HL-60 (cell line): ENCODE results near the gene ACTL6B.

Experiments used
- DNase-seq, 2 experiments: peaks; one replicate each; pipeline ENCODE4 v3.0.0-alpha.2; 2010 to 2020; ENCODE audit warnings: low read depth in 1 of 2, low spot score in 1 of 2
- H3K27ac ChIP-seq: fragments of 250-450 bp; sonication (Bioruptor Pico); replicated peaks from 2 replicates; pipeline ENCODE4 v1.5.1; 2020; ENCODE audit warnings: mild to moderate bottlenecking, moderate library complexity
- H3K27me3 ChIP-seq: fragments of 250-450 bp; sonication (Bioruptor Pico); 2 replicates; pipeline ENCODE4 v1.5.1; 2021; ENCODE audit warnings: mild to moderate bottlenecking, moderate library complexity; ENCODE audit not compliant: insufficient read depth, poor library complexity, severe bottlenecking
- H3K4me3 ChIP-seq: replicated peaks from 2 replicates; pipeline ENCODE4 v1.5.1; 2011; ENCODE audit warnings: mild to moderate bottlenecking, control low read depth, low read length; ENCODE audit not compliant: insufficient read depth
- CTCF ChIP-seq: IDR thresholded peaks from one replicate; pipeline ENCODE4 v1.5.1; 2011; ENCODE audit warnings: low read length, control low read depth, inconsistent platforms; ENCODE audit not compliant: insufficient read depth
- GABPA ChIP-seq: IDR thresholded peaks from 2 replicates; pipeline ENCODE4 v1.6.1; 2012; ENCODE audit warnings: low read depth
- POLR2AphosphoS5 ChIP-seq: IDR thresholded peaks from 2 replicates; pipeline ENCODE4 v1.6.1; 2012; ENCODE audit warnings: low read depth
- REST ChIP-seq: IDR thresholded peaks from 2 replicates; pipeline ENCODE4 v1.6.1; 2012; ENCODE audit warnings: low read depth; ENCODE audit not compliant: insufficient replicate concordance
- SPI1 ChIP-seq: IDR thresholded peaks from 2 replicates; pipeline ENCODE4 v1.6.1; 2012; ENCODE audit warnings: low read depth, mild to moderate bottlenecking, borderline replicate concordance

The ACTL6B gene

GRCh38 chr7:100654908-100655831 lies 1.1 kb downstream of the ACTL6B start:
- no peak overlapping the region for H3K27ac ChIP-seq
- H3K4me3 ChIP-seq: no peak overlapping the region
- no peak for DNase-seq
- TF ChIP-seq CTCF (no peak), SPI1 (no peak), REST (no peak), POLR2AphosphoS5 (no peak), GABPA (no peak)
- H3K27me3 ChIP-seq: peaks cover 18% of the 10 kb centered on the region

GRCh38 chr7:100649826-100650565 lies 6.3 kb downstream of the ACTL6B start:
- H3K4me3 ChIP-seq: no peak overlapping the region
- H3K27me3 ChIP-seq: peaks cover 2% of the 10 kb centered on the region
- no peak overlapping the region for H3K27ac ChIP-seq
- TF ChIP-seq CTCF: no peak
- no peak for TF ChIP-seq REST
- TF ChIP-seq SPI1: no peak
- no peak for TF ChIP-seq POLR2AphosphoS5
- no peak for TF ChIP-seq GABPA
- DNase-seq: no peak

GRCh38 chr7:100642534-100642907 lies 13.7 kb downstream of the ACTL6B start:
- TF ChIP-seq GABPA (no peak), REST (no peak), SPI1 (no peak), CTCF (no peak), POLR2AphosphoS5 (no peak)
- no peak for DNase-seq
- Histone ChIP-seq H3K27me3 (no peaks in the 10 kb centered on the region), H3K27ac (no peak overlapping the region), H3K4me3 (no peak overlapping the region)
